GM21619 (cell line): ENCODE data around the gene AKAP8L.

Experiments
- ATAC-seq: cut with Tn5 transposase; IDR thresholded peaks from one replicate; pipeline ENCODE4 v1.9.1; 2021; ENCODE audit not compliant: unreplicated experiment

AKAP8L gene

DNA sequence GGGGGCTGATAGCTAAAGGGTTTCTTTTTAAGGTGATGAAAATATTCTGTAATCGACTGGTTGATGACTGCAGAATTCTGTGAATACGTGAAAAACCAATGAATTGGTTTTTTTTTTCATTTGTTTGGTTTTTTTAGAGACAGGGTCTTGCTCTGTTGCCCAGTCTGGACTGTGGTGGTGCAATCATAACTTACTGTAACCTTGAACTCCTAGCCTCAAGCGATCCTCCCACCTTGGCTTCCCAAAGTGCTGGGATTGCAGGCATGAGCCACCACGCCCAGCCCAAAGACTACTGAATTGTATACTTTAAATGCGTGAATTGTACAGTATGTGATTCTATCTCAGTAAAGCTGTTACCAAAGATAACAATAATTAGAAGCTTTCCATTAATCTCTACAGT lies 24.4 kb downstream of the AKAP8L start:
- ATAC-seq: no peak

DNA sequence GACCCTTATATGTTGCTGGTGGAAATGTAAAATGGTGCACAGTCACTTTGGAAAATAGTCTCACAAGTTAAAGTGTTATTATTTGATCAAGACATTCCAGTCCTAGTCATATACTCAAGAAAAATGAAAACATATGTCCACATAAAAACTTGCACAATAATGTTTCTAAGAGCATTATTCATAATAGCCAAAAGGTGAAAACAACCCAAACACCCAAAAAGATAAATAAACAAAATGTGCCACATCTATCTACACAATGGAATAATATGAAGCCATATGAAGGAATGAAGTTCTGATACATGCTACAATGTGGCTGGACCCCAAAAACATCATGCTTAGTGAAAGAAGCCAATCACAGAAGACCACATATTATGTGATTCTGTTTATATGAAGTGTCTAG lies 24.8 kb downstream of the AKAP8L start:
- no peak for ATAC-seq

GRCh38 chr19:15390814-15391213 lies 28.0 kb downstream of the AKAP8L start:
- no peak for ATAC-seq

- no peak for ATAC-seq
These were observed 36.9 kb downstream of the AKAP8L start for GRCh38 chr19:15381864-15382263.

DNA sequence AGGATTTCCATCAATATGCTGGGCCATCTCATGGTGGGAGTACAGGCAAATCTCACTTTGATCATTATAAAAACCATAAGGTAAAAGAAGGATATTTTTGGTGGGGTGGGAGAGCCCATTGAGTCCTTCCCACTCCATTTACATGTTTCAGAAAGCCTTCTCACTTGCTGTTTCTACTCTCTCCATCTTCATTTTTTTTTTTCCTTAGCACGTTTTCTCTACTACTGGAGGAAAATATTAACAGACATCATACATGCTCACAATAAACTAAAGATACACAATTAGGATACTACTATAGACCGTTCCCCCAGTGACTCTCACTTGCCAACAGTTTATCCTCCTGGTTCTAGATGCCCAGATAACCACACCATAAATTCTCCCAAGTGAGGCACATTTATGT lies 37.4 kb downstream of the AKAP8L start:
- no peak for ATAC-seq

DNA sequence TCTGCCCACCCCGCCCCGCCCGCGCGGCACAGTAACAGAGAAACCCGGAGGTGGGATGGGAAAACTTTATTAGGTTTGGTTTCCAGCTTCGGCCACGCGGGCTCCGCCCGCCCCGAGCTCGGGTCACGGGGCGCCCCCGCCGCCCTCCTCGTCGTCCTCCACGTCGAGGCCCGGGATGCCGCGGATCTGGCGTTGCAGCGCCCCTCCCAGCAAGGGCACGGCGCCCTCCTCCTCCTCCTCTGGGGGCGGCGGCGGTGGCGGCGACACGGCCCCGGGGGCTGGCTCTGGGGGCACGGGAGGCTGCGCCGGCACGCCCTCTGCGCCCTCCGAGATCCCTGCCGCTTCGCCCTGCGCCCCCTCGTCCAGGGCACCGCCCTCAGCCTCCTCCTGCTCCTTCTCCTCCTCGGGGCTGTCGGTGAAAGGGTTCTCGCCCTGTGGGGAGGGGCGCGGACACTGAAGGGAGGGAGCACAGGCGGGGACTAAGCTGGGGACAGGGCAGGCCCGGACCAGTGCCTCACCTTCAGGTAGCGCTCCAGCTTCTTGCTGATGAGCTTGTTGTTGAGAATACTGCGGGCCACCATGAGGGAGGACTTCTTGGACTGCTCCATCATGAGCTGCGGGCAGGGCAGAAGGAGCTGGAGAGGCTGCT lies 38.7 kb downstream of the AKAP8L start:
- ATAC-seq: peak; percentile 17

DNA sequence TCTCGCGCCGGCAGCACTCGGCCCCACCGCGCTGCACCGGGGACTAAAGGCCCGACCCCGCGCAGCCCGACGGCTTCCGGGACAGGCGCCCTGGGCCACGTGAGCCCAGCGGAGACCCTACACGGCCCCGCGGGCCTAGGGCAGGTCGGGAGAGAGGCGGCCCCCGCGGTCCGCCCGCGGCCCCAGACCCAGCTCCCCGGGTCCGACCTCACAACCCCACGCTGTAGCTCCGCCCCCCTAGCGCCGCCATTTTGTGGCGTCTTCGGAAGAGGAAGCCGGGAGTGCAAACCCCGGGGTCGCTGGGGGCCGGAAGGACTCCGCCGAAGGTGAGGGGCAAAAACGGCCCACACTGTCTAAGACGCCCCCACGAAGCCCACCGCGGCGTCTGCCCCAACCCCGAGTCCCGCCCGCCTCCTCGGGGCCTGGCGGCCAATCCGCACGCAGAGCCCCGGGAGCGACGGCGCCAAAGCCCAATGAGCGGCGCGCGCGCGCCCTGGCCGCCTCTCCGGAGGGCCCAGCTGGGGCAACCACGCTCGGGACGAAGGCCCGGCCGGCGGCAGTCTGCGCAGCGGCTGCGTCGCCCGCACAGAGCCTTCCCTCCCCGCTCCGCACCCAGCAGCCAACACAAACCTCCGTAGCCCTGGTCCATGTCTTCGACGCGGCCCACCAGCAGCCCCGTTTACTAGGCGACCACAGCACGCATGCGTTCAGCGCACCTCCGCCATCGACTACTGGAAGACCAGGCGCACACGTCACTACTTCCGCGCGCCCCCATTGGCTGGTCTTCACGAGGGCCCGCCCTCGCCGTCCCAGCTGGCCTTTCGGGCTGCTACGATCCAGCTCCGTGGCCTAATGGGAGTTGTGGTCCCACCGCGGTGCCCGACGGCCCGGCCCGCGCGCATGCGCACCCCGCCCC lies 39.4 kb downstream of the AKAP8L start, which contains the start of gene AKAP8:
TSS of gene AKAP8 (minus strand) at position 705 of the 916 bp plus-strand sequence. CDS start at position 649, 56 bp downstream.
- ATAC-seq: peak; percentile 73

DNA sequence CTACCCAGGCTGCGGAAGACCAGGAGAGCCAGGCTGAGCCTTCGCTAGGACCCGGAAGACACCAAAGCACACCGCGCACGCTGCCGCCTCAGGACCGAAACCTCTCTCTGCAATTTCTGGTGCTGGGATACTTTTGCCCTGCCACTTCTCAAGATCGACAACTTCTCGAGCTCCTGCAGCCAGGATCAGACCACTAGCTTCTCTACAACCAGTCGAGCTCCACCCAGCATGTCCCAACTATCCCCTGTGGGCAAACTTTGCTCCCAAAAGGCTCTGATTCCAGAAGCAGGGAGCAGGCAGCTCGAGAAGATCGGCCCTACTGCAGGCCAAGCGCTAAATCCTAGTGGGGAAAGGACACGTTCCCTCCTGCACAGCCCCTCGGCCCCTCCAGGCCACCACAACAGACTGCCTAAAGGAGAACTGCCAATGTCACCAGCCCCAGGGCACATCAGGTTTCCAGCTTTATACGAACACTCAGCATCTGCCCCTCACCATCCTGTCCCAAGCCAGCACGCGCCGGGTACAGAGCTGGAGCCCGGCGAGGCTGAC lies 40.2 kb downstream of the AKAP8L start:
- ATAC-seq: no peak

- ATAC-seq: no peak
These were observed 43.9 kb downstream of the AKAP8L start for GRCh38 chr19:15374796-15375440.

- ATAC-seq: no peak
These were observed 44.6 kb downstream of the AKAP8L start for GRCh38 chr19:15374105-15374651.

GRCh38 chr19:15373644-15374043 lies 45.1 kb downstream of the AKAP8L start:
- no peak for ATAC-seq

GRCh38 chr19:15372891-15373301 lies 45.9 kb downstream of the AKAP8L start:
- no peak for ATAC-seq

DNA sequence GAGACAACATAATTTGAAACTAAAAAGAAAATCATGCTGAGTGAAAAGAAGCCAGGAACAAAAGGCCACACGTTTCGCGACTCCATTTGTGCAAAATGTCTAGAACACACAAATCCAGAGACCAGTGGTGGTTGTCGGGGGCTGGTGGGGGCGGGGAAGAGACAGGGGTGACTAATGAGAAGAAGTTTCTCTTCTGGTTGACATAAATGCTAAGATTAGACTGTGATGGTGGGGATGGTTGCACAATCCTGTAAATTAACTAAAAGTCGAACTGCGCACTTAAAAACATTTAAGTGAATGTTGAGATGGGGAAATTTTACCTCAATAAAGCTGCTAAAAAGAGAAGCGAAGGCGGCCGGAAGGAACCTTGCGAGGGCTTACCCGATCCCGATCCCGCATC lies 46.3 kb downstream of the AKAP8L start:
- no peak for ATAC-seq

DNA sequence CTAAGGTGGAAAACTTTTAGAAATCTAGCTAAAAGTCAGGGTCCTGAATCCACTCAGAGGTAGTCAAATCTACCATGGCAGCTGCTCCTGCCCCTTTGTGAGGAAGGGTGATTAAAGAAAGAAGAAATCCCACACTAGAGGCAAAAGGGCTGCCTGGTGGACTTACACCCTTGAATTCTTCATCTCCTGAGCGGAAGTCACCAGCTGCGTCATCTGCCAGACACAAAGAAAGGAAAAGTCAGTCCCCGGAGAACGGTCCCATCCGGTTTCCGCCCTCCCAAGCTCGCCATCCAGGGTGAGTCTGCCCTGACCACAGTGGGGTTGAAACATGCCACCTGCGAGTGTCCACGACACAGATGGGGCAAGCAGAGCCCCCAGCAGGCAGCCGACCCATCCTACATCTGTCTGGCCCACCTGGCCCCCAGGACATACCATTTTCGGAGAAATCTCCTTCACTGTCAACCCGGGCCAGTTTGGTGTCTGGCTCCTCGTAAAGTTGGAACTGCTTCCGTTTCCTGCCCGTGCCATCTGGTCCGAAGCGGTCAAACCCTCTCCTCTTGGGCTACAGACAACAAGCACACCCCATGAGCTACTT lies 46.9 kb downstream of the AKAP8L start:
- no peak for ATAC-seq

GRCh38 chr19:15371119-15371518 lies 47.7 kb downstream of the AKAP8L start:
- ATAC-seq: no peak

DNA sequence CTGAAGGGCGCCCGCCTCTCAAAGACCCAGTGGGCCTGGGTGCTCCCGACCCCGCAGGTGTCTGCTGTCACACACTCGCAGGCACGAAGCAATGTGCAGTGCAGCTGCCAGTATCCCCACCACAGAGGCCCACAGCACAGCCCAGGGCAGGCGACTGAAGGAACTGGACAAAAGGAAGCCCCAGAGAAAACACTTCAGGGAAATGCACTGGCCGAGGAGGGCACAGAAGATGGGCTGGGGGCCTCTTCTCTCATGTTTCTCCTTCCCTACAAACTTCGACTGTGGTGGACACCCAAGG lies 49.2 kb downstream of the AKAP8L start:
- no peak for ATAC-seq

- ATAC-seq: no peak
These were observed 49.8 kb downstream of the AKAP8L start for GRCh38 chr19:15368798-15369593.

DNA sequence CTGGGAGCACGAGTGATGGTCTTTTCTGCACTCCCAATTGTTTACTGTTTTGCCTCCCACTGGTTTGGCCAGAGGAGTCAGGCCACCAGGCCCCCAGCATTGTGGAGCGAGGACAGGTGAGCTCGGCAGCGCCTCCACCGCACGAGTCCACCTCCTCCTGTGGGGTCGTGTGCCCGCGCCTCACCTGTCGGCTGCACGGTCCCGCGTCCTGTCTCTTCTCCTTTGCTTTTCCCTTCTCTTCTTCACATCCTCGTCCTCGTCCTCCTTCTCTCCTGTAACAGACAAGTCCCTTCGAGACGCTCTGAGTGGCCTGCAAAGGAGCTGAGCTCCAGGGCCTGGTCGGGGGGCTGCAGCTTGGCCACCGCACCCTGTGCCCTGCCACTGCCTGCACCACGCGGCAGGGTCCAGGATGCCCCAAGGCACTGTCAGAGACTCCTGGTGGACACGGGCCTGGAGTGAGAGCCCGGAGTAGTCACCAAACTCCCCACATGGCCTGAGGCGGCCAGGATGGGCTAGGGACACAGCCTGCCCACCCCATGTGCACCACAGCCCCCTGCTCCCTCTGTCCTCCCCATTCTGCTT lies 50.6 kb downstream of the AKAP8L start:
- ATAC-seq: no peak

GRCh38 chr19:15367439-15367838 lies 51.3 kb downstream of the AKAP8L start:
- ATAC-seq: no peak

DNA sequence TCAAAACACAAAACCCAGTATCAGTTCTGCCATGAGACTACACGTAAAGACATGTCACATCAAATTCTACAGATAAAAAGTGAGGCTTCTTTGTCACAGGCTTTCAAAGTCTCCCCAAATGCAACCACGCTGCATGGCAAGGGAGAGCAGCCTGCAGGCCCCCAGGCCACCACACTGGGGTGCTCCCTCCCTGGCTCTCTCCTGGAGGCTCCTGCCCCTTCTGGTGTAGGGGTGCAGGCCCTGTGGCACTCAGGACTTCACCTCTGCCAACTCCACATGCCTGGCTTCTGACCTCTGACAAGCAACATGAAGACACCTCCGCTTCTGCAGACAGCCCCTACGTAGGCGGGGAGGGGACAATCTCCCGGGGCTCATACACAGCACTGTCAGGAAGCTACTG lies 53.5 kb downstream of the AKAP8L start:
- no peak for ATAC-seq
